Stomach (tissue), 4 donors: ENCODE results near the gene CUX1.

ENCODE experiments used
- CTCF ChIP-seq, 7 experiments: fragments of 450-650 bp in 4 of 7; fragments of 200-600 bp in 3 of 7; sonication (generic) in 3 of 7; IDR thresholded peaks; one replicate each; pipeline ENCODE4 v1.5.1; 2016 to 2019; ENCODE audit warnings: antibody characterized with exemption in 7 of 7, control low read depth in 2 of 7, mild to moderate bottlenecking in 1 of 7
- EP300 ChIP-seq: sonication (generic); formaldehyde crosslinking; IDR thresholded peaks from one replicate; pipeline ENCODE4 v1.6.1; 2017; ENCODE audit warnings: antibody characterized with exemption
- POLR2A ChIP-seq, 4 donors: fragments of 450-650 bp; IDR thresholded peaks; one replicate each; pipeline ENCODE4 v1.6.1; 2016; ENCODE audit warnings: antibody characterized with exemption in 4 of 4, control low read depth in 2 of 4, mild to moderate bottlenecking in 1 of 4, moderate library complexity in 1 of 4

GRCh38 chr7:102296179-102296438 lies 478.7 kb downstream of the CUX1 start:
- TF ChIP-seq CTCF (IDR thresholded peaks at IDR 0.05) (no peak), EP300 (no peak), POLR2A (IDR thresholded peaks at IDR 0.05) (no peak)
